Measurements from ENCODE around the gene CENPE.

The CENPE gene

DNA sequence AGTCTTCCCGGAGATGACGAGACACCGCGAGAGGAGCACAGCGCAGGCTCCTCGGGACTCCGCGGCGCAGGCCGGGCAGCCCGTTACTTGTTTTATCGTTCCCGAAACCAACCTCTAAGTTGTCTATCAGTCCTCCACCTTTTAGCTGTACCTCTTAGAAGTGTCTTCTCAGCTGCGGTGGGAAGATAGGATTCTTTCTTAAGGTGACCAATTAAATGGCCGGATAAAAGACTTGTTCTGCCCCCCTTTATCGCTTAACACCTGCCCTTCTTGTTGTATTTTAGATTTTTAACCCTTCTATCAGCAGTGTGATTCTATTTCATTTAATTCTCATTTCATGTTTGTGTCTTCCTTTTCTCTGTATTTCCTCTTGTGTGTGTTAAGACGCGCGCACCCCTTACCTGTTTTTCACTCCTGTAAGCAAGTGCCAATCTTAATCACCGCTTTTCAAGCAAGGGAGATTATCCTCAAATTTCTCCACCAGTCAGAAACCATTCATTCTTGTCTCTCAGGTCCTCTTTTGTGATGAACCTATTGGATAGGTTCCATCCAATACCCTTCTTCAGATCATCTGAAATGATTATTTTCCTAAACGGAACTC, 121.3 kb downstream of the CENPE start, which contains the start of gene SLC9B2:
Gene SLC9B2, minus strand, starts transcription at position 15 of the 601 bp plus-strand sequence. CDS start 9,211 bp downstream, outside the sequence.
- DNase-seq (ENCODE audit: low read depth) = no peak

DNA sequence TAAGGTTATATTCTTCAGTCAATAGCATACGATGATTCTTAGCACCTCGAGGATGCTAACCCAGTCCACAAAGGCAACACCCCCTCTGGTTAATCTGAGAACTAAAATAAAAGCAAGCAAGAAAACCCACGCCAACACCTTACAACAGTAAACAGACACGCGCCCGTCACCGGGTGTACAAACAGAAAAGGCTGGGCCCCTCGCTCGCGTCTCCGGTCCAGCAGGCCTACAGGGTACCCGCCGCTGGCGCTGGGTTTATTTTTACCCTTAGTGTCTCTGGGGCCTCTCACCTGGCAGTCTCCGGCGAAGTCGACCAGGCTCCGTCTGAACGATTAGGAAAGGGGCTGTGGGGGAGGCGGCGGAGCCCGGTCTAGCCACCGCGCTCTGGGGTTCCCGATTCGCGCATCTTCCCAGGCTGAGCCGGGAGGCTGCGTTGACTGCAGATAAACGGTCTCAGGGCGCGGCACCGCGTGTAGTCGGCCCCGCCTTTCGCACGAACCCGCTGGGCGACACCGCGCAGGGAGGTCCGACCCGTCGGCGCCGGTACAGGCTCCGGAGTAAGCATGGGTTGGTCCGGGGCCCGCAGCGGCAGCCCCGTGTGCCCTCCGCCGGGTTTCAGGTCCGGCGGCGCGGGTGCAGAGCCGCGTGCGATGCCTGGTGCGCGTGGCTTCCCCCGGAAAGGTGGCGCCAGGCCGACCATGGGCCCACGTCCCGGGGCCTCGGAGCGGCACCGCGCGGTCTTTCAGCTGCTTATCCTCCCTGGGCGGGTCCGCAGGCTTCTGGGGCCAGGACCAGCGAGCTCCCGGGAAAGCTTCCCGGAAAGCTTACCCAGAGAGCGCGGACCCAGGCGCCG, 122.0 kb downstream of the CENPE start:
- peak; percentile 57 for DNase-seq (ENCODE audit: low read depth)

DNA sequence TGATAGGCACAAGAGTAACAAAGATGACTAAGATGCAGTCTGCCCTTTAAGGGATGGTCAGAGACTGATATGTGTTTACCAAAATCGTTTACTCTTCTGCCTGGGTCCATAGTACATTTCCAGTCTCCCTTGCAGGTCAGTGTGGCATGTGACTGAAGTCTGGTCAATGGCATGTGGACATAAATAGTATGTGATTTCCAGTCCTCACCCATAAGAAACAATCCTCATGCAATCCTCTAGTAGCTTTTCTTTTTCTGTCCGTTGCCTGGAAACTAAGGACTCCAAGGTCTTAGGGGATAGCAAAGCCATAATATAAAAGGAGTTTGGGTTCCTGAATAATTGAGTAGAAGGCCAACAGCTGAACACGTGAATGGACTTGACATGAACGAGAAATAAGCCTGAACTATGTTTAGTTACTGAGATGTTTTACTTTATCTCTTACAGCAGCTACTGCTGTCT, 122.7 kb downstream of the CENPE start:
- DNase-seq (ENCODE audit: low read depth) = no peak

DNA sequence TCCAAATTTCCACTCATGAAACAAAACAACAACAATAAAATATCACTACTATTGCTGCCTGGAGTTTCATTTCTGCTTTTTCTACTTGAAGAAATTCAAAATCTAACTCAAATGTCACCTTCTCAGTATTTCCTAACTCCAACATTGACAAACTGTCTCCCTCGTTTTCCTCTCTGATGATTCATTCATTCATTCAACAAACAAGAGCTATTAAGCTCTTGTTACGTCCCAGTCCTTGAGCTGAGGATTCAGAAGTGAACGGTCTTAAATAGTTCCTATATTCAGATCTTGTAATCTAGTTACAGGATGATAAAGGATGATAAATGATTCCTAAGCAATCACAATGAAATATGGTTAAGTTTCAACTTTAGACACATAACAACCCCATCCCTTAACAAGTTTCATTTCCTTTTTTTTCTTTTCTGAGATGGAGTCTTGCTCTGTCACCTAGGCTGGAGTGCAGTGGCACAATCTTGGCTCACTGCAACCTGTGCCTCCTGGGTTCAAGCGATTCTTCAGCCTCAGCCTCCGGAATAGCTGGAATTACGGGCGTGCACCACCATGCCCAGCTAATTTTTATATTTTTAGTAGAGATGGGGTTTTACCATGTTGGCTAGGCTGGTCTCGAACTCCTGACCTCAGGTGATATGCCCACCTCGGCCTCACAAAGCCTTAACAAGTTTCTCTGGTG, 123.3 kb downstream of the CENPE start:
- no peak for DNase-seq (ENCODE audit: low read depth)

DNA sequence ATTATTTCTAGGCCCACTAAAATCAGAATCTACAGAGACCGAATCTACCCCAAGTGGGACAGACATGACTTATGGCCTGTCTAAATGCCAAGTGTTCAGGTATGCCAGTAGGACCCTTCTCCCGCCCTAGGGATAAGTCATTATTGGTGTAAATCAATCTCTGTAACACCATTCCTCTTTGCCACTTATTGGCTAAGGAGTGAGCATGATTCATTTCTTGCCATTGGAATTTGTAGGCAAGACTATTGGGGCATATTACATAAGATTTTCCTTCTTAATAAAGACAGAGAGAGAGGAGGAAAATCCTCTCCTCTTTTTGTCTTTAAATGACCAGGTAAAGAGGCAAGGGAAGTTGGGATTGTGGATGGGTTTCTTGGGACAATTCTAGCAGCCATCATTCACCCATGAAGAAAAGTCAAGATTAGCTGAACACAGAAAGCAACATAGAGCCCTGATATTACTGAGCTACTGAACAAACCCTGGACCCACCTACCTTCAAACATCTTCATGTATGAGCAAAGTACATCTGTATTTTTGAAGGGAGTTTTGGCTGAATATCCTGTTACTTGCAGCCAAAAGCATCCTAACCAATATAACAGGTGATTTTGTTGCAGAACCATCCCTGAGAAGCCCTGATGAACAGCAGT, 124.2 kb downstream of the CENPE start:
- DNase-seq (ENCODE audit: low read depth) = no peak

DNA sequence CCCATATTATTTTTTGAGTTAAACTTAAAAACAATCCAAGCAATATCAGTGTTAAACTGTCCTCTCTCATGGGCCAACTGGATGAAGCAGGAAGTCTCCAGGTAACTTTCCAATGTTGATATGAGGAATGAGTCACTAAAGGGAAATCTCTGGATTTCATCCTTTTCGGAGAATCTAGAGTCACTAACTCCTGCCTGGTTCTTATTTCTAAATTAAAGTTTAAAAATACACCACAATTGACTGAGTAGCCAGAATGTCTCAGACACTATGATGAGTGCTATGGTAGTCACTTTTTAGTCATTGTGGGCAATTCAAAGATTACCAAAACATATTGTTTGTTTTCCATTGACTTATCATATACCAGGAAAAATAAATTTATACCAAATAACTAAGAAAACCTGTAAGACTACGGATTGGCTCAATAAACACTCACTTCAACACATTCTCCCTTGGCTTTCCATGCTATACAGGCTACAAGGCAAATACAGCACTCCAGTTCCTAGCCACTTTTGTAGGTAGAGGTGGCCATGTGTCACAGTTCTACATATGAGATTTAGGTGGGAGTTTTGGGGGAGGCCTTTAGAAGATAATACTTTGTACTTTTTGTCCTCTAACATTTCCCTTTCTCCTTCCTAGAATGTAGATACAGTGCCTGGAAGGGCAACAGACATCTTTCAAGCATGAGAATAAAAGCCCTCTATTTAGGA, 130.1 kb downstream of the CENPE start:
- DNase-seq (ENCODE audit: low read depth) = no peak

DNA sequence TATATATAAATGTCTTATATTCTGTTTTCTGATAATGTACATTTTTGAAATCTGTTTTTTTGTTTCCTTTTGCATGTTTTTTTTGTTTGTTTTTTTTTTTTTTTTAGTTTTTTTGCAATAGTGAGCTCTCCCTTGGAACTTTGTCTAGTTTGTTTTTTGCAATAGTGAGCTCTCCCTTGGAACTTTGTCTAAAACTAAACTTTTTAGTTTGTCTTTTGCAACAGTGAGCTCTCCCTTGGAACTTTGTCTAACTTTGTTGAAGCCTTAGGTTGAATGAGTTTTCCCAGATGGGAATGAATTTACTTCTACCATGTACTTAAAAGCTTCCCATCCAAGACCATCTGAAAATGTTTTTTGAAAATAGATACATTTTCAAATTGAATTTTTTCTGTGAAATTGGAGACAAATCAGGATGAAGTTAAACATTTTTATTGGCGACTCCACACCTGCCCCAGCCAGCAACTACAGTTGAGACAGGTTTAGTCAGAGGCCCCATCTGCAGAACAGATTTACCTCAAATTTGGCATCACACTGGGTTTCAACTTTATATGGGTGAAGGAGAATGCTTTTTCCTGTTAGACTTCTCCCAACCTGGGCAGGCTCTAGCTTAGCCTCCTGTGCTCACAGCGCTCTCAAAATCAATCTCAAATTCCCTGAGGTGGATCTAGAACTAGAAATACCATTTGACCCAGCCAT, 137.5 kb downstream of the CENPE start:
- DNase-seq (ENCODE audit: low read depth) = no peak
